Smooth muscle cell (in vitro differentiated cells): ENCODE data around the gene KIAA0513. TPM values are rescaled to one million over a fixed set of nuclear protein-coding genes. Genes with fewer than 3 reads are reported as not detected.

Experiments used
- DNase-seq: peaks from one replicate; lab custom pipeline; 2025; ENCODE audit not compliant: unreplicated experiment; lab: John Stamatoyannopoulos, UW
- H2AFZ ChIP-seq: fragments of 200-600 bp; sonication (generic); 2 replicates; pipeline ENCODE4 v1.6.0; 2016; ENCODE audit warnings: antibody characterized with exemption, low read depth, mild to moderate bottlenecking
- H3F3A ChIP-seq: fragments of 200-600 bp; sonication (generic); 2 replicates; pipeline ENCODE4 v1.6.0; 2017; ENCODE audit warnings: antibody characterized with exemption, low read depth
- H3K27ac ChIP-seq: fragments of 200-600 bp; sonication (generic); 2 replicates; pipeline ENCODE4 v1.5.1; 2016; ENCODE audit warnings: low read depth, mild to moderate bottlenecking
- H3K27me3 ChIP-seq: fragments of 200-600 bp; sonication (generic); 2 replicates; pipeline ENCODE4 v1.6.1; 2016; ENCODE audit warnings: low read depth, mild to moderate bottlenecking
- H3K36me3 ChIP-seq: fragments of 200-600 bp; sonication (generic); 2 replicates; pipeline ENCODE4 v1.5.1; 2016; ENCODE audit warnings: low read depth
- H3K4me1 ChIP-seq: fragments of 200-600 bp; sonication (generic); 2 replicates; pipeline ENCODE4 v1.5.1; 2016; ENCODE audit warnings: low read depth
- H3K4me2 ChIP-seq: fragments of 200-600 bp; sonication (generic); 2 replicates; pipeline ENCODE4 v1.6.0; 2016; ENCODE audit warnings: mild to moderate bottlenecking
- H3K4me3 ChIP-seq: fragments of 200-600 bp; sonication (generic); 2 replicates; pipeline ENCODE4 v1.5.1; 2016; ENCODE audit warnings: mild to moderate bottlenecking
- H3K79me2 ChIP-seq: fragments of 200-600 bp; sonication (generic); 2 replicates; pipeline ENCODE4 v1.6.0; 2016; ENCODE audit warnings: low read depth, mild to moderate bottlenecking
- H3K9ac ChIP-seq: fragments of 200-600 bp; sonication (generic); 2 replicates; pipeline ENCODE4 v1.6.0; 2016; ENCODE audit warnings: low read depth
- H3K9me3 ChIP-seq: fragments of 200-600 bp; sonication (generic); replicated peaks from 2 replicates; pipeline ENCODE4 v1.5.1; 2016; ENCODE audit warnings: low read depth
- H4K20me1 ChIP-seq: fragments of 200-600 bp; sonication (generic); 2 replicates; pipeline ENCODE4 v1.6.0; 2016; ENCODE audit warnings: low read depth
- WGBS: methylation state at CpG from one replicate; pipeline ENCODE4 v1.1.7; 2016; ENCODE audit warnings: low lambda C conversion rate; 5-methylcytosine and 5-hydroxymethylcytosine counted together
- polyA plus RNA-seq: library from polyadenylated mRNA; unstranded; fragments of >200 nt; fragmentation: Nextera tagmentation; extraction: Ambion mirVana; gene quantifications from 2 replicates; pipeline ENCODE4 v1.2.1, GENCODE V29; 2016
- total RNA-seq: library from RNA; depleted of rRNA; stranded (reverse); fragments of >200 nt; gene quantifications from 2 replicates; pipeline ENCODE4 v1.2.3, GENCODE V29; 2014
- TF ChIP-seq, protein P1 (sequence below): fragments of 200-600 bp; sonication (generic); IDR thresholded peaks from 2 replicates; pipeline ENCODE4 v1.5.1; 2017; ENCODE audit warnings: borderline replicate concordance, mild to moderate bottlenecking, antibody characterized with exemption; ENCODE audit not compliant: insufficient read depth, poor library complexity, severe bottlenecking

The KIAA0513 gene
- total and polyA plus RNA-seq, 2 experiments from 2014 or later: 3.2 to 3.3 TPM

DNA sequence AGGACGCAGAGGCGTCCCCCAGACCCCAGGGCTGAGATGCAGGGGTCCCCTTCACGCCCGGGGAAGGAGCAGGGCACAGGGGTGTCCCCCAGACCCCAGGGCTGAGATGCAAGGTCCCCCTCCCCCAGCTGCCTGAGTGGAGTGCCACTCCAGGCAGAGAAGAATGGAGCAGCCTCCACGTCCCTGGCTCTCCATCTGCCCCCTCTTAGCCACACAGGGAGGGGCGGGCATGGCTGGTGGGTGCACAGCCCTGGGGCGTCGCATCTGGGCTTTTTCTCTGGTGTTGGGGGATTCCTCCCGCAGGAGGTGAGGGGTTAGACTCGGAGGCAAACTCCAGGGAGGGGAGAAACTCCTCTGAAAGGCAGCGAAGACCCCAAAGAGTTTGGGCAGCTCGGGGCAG, 67.2 kb downstream of the KIAA0513 start:
- Histone ChIP-seq H3K27ac (no peak overlapping the region), H3K4me1 (peaks cover 7% of the 10 kb centered on the region), H3K27me3 (no peaks in the 10 kb centered on the region), H3K4me2 (no peak overlapping the region), H4K20me1 (no peaks in the 10 kb centered on the region), H3K36me3 (no peaks in the 10 kb centered on the region), H3K4me3 (no peak overlapping the region), H3K9me3 (no peaks in the 10 kb centered on the region), H3K79me2 (no peaks in the 10 kb centered on the region), H2AFZ (no peak overlapping the region), H3K9ac (no peak overlapping the region), H3F3A (no peaks in the 10 kb centered on the region)
- DNase-seq: no peak
- WGBS: 92% methylated on average over 12 of the region's 12 CpGs
- TF ChIP-seq, protein P1, sequence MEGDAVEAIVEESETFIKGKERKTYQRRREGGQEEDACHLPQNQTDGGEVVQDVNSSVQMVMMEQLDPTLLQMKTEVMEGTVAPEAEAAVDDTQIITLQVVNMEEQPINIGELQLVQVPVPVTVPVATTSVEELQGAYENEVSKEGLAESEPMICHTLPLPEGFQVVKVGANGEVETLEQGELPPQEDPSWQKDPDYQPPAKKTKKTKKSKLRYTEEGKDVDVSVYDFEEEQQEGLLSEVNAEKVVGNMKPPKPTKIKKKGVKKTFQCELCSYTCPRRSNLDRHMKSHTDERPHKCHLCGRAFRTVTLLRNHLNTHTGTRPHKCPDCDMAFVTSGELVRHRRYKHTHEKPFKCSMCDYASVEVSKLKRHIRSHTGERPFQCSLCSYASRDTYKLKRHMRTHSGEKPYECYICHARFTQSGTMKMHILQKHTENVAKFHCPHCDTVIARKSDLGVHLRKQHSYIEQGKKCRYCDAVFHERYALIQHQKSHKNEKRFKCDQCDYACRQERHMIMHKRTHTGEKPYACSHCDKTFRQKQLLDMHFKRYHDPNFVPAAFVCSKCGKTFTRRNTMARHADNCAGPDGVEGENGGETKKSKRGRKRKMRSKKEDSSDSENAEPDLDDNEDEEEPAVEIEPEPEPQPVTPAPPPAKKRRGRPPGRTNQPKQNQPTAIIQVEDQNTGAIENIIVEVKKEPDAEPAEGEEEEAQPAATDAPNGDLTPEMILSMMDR: no peak

DNA sequence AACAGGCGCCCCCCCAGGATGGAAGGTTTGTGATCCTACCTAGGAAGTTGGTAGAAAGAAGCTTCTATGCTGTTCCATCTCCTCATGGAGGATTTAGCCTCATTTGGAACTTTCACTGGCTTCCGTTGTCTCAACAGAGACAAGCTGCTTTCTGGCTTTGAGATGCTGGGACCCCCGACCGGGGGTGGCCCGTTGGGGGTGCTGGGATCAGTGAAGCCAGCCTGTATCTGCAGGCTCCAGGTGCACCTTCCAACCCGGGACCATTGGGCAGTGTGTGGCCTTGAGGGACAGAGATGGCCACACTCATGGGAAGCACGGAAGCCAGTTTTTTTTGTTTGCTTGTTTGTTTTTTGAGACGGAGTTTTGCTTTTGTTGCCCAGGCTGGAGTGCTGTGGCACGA, 69.3 kb downstream of the KIAA0513 start:
- Histone ChIP-seq H2AFZ (no peak overlapping the region), H3K27me3 (no peaks in the 10 kb centered on the region), H3K27ac (no peak overlapping the region), H3K9me3 (no peaks in the 10 kb centered on the region), H3K4me3 (no peak overlapping the region), H3K9ac (no peak overlapping the region), H3K4me1 (no peaks in the 10 kb centered on the region), H3K79me2 (no peaks in the 10 kb centered on the region), H4K20me1 (no peaks in the 10 kb centered on the region), H3K36me3 (no peaks in the 10 kb centered on the region), H3K4me2 (no peak overlapping the region), H3F3A (no peaks in the 10 kb centered on the region)
- DNase-seq: no peak
- TF ChIP-seq, protein P1: no peak
- WGBS: 84% methylated on average over 9 of the region's 9 CpGs

DNA sequence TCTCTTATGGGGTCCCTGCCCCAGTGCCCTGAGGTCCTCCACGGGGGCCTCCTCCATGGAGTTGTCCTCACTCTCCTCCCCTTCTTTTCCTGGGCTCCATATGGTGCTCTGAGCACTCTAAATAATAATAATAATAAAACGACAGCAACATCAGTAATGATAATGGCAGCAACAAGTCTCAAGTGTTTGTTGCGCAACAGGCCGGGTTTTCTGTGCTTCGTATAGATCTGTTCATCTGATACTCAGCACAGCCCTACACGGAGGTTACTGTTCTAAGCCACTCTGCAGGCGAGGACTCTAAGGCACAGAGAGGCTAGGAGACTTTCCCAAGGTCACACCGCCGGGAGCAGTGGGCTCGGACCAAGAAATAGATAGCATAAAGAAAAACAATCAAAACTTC, 71.0 kb downstream of the KIAA0513 start:
- Histone ChIP-seq H3K79me2 (no peaks in the 10 kb centered on the region), H3K36me3 (no peaks in the 10 kb centered on the region), H3K4me3 (no peak overlapping the region), H3K27ac (no peak overlapping the region), H2AFZ (no peak overlapping the region), H4K20me1 (no peaks in the 10 kb centered on the region), H3F3A (no peaks in the 10 kb centered on the region), H3K4me2 (no peak overlapping the region), H3K9ac (no peak overlapping the region), H3K9me3 (no peaks in the 10 kb centered on the region), H3K27me3 (no peaks in the 10 kb centered on the region), H3K4me1 (no peaks in the 10 kb centered on the region)
- no peak for DNase-seq
- 81% methylated on average over 10 of the region's 10 CpGs for WGBS
- TF ChIP-seq, protein P1: no peak

DNA sequence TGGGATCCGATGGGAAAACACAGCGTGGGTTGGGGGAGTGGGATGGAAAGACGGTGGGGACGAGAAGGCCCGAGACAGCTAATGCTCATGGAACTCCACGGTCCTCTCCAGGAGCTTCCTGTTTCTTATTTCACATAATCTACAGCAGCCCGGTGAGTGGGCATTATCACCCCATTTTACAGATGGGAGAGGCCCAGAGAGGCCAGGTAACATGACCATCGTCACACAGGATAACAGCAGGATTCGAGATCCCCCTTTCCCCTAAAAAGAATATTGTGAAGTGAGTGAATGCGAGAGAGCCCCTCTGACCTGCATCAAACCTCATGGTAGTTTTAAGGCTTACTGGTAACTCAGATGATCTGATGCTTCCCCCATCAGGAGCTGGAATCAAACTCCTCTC, 72.7 kb downstream of the KIAA0513 start:
- 90% methylated on average over 10 of the region's 10 CpGs for WGBS
- no peak overlapping the region for H3K9ac ChIP-seq
- no peak overlapping the region for H3K27ac ChIP-seq
- no peaks in the 10 kb centered on the region for H3K9me3 ChIP-seq
- H3K27me3 ChIP-seq: no peaks in the 10 kb centered on the region
- TF ChIP-seq, protein P1: no peak
- no peaks in the 10 kb centered on the region for H3K4me1 ChIP-seq
- H3K79me2 ChIP-seq: no peaks in the 10 kb centered on the region
- no peak overlapping the region for H3K4me2 ChIP-seq
- no peak overlapping the region for H2AFZ ChIP-seq
- H3F3A ChIP-seq: no peaks in the 10 kb centered on the region
- no peak overlapping the region for H3K4me3 ChIP-seq
- no peak for DNase-seq
- no peaks in the 10 kb centered on the region for H4K20me1 ChIP-seq
- H3K36me3 ChIP-seq: no peaks in the 10 kb centered on the region
